HUES64 (cell line): ENCODE measurements around the gene PELI1.

Source experiments
- H3K27ac ChIP-seq: 2 replicates; pipeline ENCODE4 v1.7.0; 2013; ENCODE audit warnings: low read depth, low read length, inconsistent platforms
- H3K27me3 ChIP-seq: 2 replicates; pipeline ENCODE4 v1.6.1; 2013; ENCODE audit warnings: mild to moderate bottlenecking, low read length; ENCODE audit not compliant: insufficient read depth
- H3K36me3 ChIP-seq: 2 replicates; pipeline ENCODE4 v1.6.1; 2013; ENCODE audit warnings: mild to moderate bottlenecking, low read length; ENCODE audit not compliant: insufficient read depth
- H3K4me1 ChIP-seq: 2 replicates; pipeline ENCODE4 v1.6.1; 2013; ENCODE audit warnings: mild to moderate bottlenecking, low read length, moderate library complexity; ENCODE audit not compliant: insufficient read depth
- H3K4me3 ChIP-seq: 2 replicates; pipeline ENCODE4 v1.5.1; 2013; ENCODE audit warnings: mild to moderate bottlenecking, low read length, moderate library complexity
- H3K9ac ChIP-seq: 2 replicates; pipeline ENCODE4 v1.6.1; 2013; ENCODE audit warnings: mild to moderate bottlenecking, low read depth, low read length
- H3K9me3 ChIP-seq: 2 replicates; pipeline ENCODE4 v1.6.1; 2013; ENCODE audit warnings: low read depth, low read length; ENCODE audit not compliant: insufficient read depth
- WGBS: fragments of 150-250, 120-280 bp; methylation state at CpG from one replicate; pipeline ENCODE4 v1.1.7; 2013; ENCODE audit warnings: missing lambda C conversion rate; 5-methylcytosine and 5-hydroxymethylcytosine counted together

The PELI1 gene

GRCh38 chr2:64120008-64120407 lies 24.2 kb downstream of the PELI1 start:
- Histone ChIP-seq H3K4me3 (no peak overlapping the region), H3K27me3 (no peaks in the 10 kb centered on the region), H3K4me1 (peaks cover 34% of the 10 kb centered on the region), H3K9me3 (no peaks in the 10 kb centered on the region), H3K36me3 (peaks cover 4% of the 10 kb centered on the region; the same call in 1 of the 2 replicates), H3K9ac (no peak overlapping the region), H3K27ac (no peak overlapping the region)
- 90% methylated on average over 1 of the region's 2 CpGs for WGBS

DNA sequence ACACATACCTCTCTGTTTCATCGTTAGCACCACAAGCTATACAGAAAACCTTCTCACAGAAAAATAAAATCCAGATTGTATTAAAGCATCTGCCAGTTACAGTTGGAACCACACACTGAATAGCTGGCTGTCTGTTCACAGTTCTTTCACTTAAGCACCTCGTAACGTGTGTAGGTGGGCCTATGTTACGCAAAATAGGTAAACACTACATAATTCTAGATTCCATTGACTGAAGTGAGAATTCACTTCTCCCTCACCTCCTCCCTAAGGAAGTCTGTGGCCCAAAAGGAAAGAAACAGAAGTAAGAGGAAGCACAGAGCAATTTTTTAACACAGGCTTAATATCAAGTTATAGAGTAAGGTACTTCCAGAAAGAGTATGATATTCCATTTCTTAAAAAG lies 24.9 kb downstream of the PELI1 start:
- H3K27me3 ChIP-seq = no peaks in the 10 kb centered on the region
- H3K4me3 ChIP-seq = no peak overlapping the region
- WGBS = 79% methylated on average over 4 of the region's 4 CpGs
- peaks cover 41% of the 10 kb centered on the region for H3K4me1 ChIP-seq
- no peak overlapping the region for H3K27ac ChIP-seq
- no peak overlapping the region for H3K9ac ChIP-seq
- no peaks in the 10 kb centered on the region for H3K9me3 ChIP-seq
- H3K36me3 ChIP-seq = peaks cover 4% of the 10 kb centered on the region; the same call in 1 of the 2 replicates

- Histone ChIP-seq H3K9me3 (no peaks in the 10 kb centered on the region), H3K9ac (no peak overlapping the region), H3K4me3 (no peak overlapping the region), H3K27ac (no peak overlapping the region), H3K4me1 (peaks cover 53% of the 10 kb centered on the region), H3K27me3 (no peaks in the 10 kb centered on the region), H3K36me3 (peaks cover 4% of the 10 kb centered on the region; the same call in 1 of the 2 replicates)
- 100% methylated on average over 2 of the region's 2 CpGs for WGBS
Measured at GRCh38 chr2:64115808-64116598, 28.2 kb downstream of the PELI1 start.

DNA sequence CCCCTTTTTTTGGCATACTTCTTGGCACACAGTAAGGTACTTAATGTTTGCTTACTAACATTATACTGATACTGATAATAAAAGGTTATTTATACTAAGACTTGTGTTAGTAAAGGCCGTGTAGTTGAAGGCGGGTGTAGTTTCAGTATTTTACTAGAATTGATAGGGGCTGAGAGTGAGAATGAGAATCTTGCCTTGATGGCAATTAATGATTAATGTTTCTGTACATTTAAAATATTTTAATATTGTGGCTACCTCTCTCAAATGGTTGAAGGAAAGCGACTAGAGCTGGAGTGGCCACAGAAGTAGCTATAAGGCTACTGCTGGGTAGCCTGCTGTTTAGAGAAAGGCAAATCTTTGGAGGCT lies 29.3 kb downstream of the PELI1 start:
- no peaks in the 10 kb centered on the region for H3K9me3 ChIP-seq
- H3K36me3 ChIP-seq = no peaks in the 10 kb centered on the region
- 94% methylated on average over 3 of the region's 3 CpGs for whole genome bisulfite sequencing
- no peaks in the 10 kb centered on the region for H3K27me3 ChIP-seq
- H3K27ac ChIP-seq = no peak overlapping the region
- H3K9ac ChIP-seq = no peak overlapping the region
- H3K4me3 ChIP-seq = no peak overlapping the region
- peaks cover 47% of the 10 kb centered on the region for H3K4me1 ChIP-seq

- Histone ChIP-seq H3K4me3 (no peak overlapping the region), H3K27me3 (no peaks in the 10 kb centered on the region), H3K36me3 (no peaks in the 10 kb centered on the region), H3K4me1 (peaks cover 41% of the 10 kb centered on the region), H3K9me3 (no peaks in the 10 kb centered on the region), H3K27ac (no peak overlapping the region), H3K9ac (no peak overlapping the region)
- WGBS = 89% methylated on average over 1 of the region's 1 CpG
Measured at GRCh38 chr2:64114063-64114911, 29.9 kb downstream of the PELI1 start.

GRCh38 chr2:64112016-64112415 lies 32.2 kb downstream of the PELI1 start:
- WGBS = 96% methylated on average over 3 of the region's 4 CpGs
- Histone ChIP-seq H3K36me3 (peaks cover 18% of the 10 kb centered on the region), H3K9me3 (no peaks in the 10 kb centered on the region), H3K4me3 (no peak overlapping the region), H3K4me1 (peaks cover 38% of the 10 kb centered on the region), H3K27me3 (no peaks in the 10 kb centered on the region), H3K9ac (no peak overlapping the region), H3K27ac (no peak overlapping the region)

DNA sequence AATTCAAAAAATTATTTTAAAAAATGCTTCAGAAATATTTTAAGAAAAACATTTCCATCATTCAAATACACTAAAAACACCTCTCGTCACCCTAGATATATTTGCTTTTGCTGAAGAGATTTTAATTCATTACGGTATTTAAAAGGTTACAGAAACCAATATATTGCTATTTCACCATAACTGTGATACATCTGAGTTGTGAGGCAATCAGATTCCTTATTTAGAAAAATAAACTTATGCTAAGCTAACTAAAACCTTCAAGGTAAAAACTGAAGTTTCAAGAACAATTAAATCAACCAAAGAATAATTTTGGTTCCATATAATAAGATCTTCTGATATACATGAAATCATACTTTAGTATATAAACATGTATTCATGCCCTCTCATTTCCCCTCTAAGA lies 32.8 kb downstream of the PELI1 start:
- WGBS = 100% methylated on average over 1 of the region's 2 CpGs
- H3K9me3 ChIP-seq = no peaks in the 10 kb centered on the region
- H3K4me1 ChIP-seq = peaks cover 32% of the 10 kb centered on the region
- H3K27me3 ChIP-seq = no peaks in the 10 kb centered on the region
- H3K4me3 ChIP-seq = no peak overlapping the region
- no peak overlapping the region for H3K9ac ChIP-seq
- H3K36me3 ChIP-seq = peaks cover 23% of the 10 kb centered on the region
- H3K27ac ChIP-seq = no peak overlapping the region

- no peaks in the 10 kb centered on the region for H3K27me3 ChIP-seq
- H3K9ac ChIP-seq = no peak overlapping the region
- H3K36me3 ChIP-seq = peaks cover 49% of the 10 kb centered on the region
- H3K27ac ChIP-seq = no peak overlapping the region
- WGBS = 98% methylated on average over 3 of the region's 3 CpGs
- H3K4me3 ChIP-seq = no peak overlapping the region
- H3K9me3 ChIP-seq = no peaks in the 10 kb centered on the region
- peaks cover 6% of the 10 kb centered on the region for H3K4me1 ChIP-seq
Measured at GRCh38 chr2:64108666-64109241, 35.5 kb downstream of the PELI1 start.

DNA sequence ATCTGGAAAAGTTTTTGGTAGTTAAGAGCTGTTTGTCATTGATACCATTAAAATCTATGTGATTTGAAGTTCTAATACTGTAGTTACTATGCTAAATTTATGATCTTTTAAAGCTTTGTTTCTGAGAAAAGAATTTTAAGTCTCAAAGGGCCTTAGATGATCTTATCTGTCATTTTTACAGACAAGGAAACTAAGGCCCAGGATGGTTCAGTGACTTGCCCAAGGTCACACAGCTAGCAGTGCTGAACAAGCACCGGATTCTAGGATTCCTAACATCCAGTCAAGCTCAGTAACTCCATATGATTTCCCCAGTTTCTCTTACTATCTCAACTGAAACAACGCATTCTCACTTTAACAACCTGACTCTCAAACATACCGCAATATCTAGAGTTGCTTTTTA lies 37.7 kb downstream of the PELI1 start:
- Histone ChIP-seq H3K4me3 (no peak overlapping the region), H3K36me3 (peaks cover 66% of the 10 kb centered on the region), H3K9me3 (no peaks in the 10 kb centered on the region), H3K9ac (no peak overlapping the region), H3K27me3 (no peaks in the 10 kb centered on the region), H3K4me1 (no peaks in the 10 kb centered on the region; the same call in 1 of the 2 replicates), H3K27ac (no peak overlapping the region)
- WGBS = over 99% methylated on average over 2 of the region's 3 CpGs

GRCh38 chr2:64105670-64106461 lies 38.4 kb downstream of the PELI1 start:
- no peaks in the 10 kb centered on the region for H3K4me1 ChIP-seq
- H3K27ac ChIP-seq = no peak overlapping the region
- no peak overlapping the region for H3K9ac ChIP-seq
- WGBS = 85% methylated on average over 5 of the region's 5 CpGs
- no peak overlapping the region for H3K4me3 ChIP-seq
- no peaks in the 10 kb centered on the region for H3K9me3 ChIP-seq
- peaks cover 72% of the 10 kb centered on the region for H3K36me3 ChIP-seq
- H3K27me3 ChIP-seq = no peaks in the 10 kb centered on the region
